NCI-H1092 (cell line): Measurements from ENCODE around the gene KRTAP10-7.
"Not testable (repeated sequence)": the region's sequence is repeated elsewhere in the genome, so short reads cannot be mapped to it uniquely, and the experiment has no call there.

ENCODE experiments used
- DNase-seq: peaks from one replicate; lab custom pipeline; 2025; lab: John Stamatoyannopoulos, UW

Gene KRTAP10-7

GRCh38 chr21:44571844-44572782 lies 28.3 kb upstream of the KRTAP10-7 start:
- DNase-seq, result no peak

GRCh38 chr21:44572959-44573583 lies 27.3 kb upstream of the KRTAP10-7 start:
- no peak for DNase-seq

- DNase-seq, result not testable (repeated sequence)
These were observed 26.6 kb upstream of the KRTAP10-7 start, which contains the start of gene KRTAP10-4 for GRCh38 chr21:44573630-44574456. TSS of gene KRTAP10-4 (plus strand) at chr21:44573729. CDS start at chr21:44573759, 30 bp downstream.

- no peak for DNase-seq
These were observed 25.7 kb upstream of the KRTAP10-7 start for GRCh38 chr21:44574457-44575306.

- DNase-seq, result no peak
These were observed 24.9 kb upstream of the KRTAP10-7 start for GRCh38 chr21:44575307-44576024.

GRCh38 chr21:44576025-44576420 lies 24.4 kb upstream of the KRTAP10-7 start:
- no peak for DNase-seq

GRCh38 chr21:44578371-44579055 lies 21.9 kb upstream of the KRTAP10-7 start:
- no peak for DNase-seq

- DNase-seq, result no peak
These were observed 21.2 kb upstream of the KRTAP10-7 start for GRCh38 chr21:44579056-44579832.

- DNase-seq, result no peak
These were observed 20.6 kb upstream of the KRTAP10-7 start for GRCh38 chr21:44579833-44580144.

- not testable (repeated sequence) for DNase-seq
These were observed 20.1 kb upstream of the KRTAP10-7 start, which contains the start of gene KRTAP10-5 for GRCh38 chr21:44580231-44580821. TSS of gene KRTAP10-5 (minus strand) at chr21:44580604. CDS start at chr21:44580578, 26 bp downstream.

- DNase-seq, result no peak
These were observed 19.2 kb upstream of the KRTAP10-7 start for GRCh38 chr21:44581158-44581557.

- DNase-seq, result no peak
These were observed 18.3 kb upstream of the KRTAP10-7 start for GRCh38 chr21:44582055-44582454.

- no peak for DNase-seq
These were observed 17.2 kb upstream of the KRTAP10-7 start for GRCh38 chr21:44583089-44583799.

- DNase-seq, result no peak
These were observed 16.6 kb upstream of the KRTAP10-7 start for GRCh38 chr21:44583800-44584147.

GRCh38 chr21:44585892-44586291 lies 14.5 kb upstream of the KRTAP10-7 start:
- no peak for DNase-seq

GRCh38 chr21:44589094-44589493 lies 11.3 kb upstream of the KRTAP10-7 start:
- no peak for DNase-seq

- DNase-seq, result no peak
These were observed 10.7 kb upstream of the KRTAP10-7 start for GRCh38 chr21:44589586-44590305.

GRCh38 chr21:44590311-44590721 lies 10.1 kb upstream of the KRTAP10-7 start:
- DNase-seq, result no peak
